K562 (cell line): Measurements from ENCODE around the gene SCRN2. TPM values are rescaled to one million over a fixed set of nuclear protein-coding genes. Genes with fewer than 3 reads are reported as not detected.
A peak's percentile ranks its signal among the peaks of the same experiment; 100 is the strongest.

Experiments
- BHLHE40 ChIP-seq: IDR thresholded peaks from 2 replicates; pipeline ENCODE4 v1.6.1; 2011; ENCODE audit warnings: low read length, improper control_type of control experiment
- BRF1 ChIP-seq: IDR thresholded peaks from 3 replicates; pipeline ENCODE4 v1.6.1; 2011; ENCODE audit warnings: borderline replicate concordance, mild to moderate bottlenecking; ENCODE audit not compliant: insufficient read length; ENCODE audit errors: extremely low read depth
- C11orf30 ChIP-seq: fragments of 450-650 bp; IDR thresholded peaks from 2 replicates; pipeline ENCODE4 v1.6.1; 2016; ENCODE audit warnings: low read depth, mild to moderate bottlenecking
- DPF2 ChIP-seq: fragments of 450-650 bp; IDR thresholded peaks from 2 replicates; pipeline ENCODE4 v1.6.1; 2016
- EHMT2 ChIP-seq: fragments of 450-650 bp; IDR thresholded peaks from 2 replicates; pipeline ENCODE4 v1.6.1; 2018; ENCODE audit warnings: antibody characterized with exemption
- EP300 ChIP-seq: IDR thresholded peaks from 2 replicates; pipeline ENCODE4 v1.6.1; 2012; ENCODE audit warnings: low read length, improper control_type of control experiment
- FOSL1 ChIP-seq: fragments of 200-800 bp; sonication (Bioruptor generic); conservative IDR thresholded peaks from 2 replicates; pipeline ENCODE4 v1.6.1; 2016; ENCODE audit warnings: missing genetic modification characterization, missing compliant biosample characterization
- GMEB1 ChIP-seq: fragments of 250-450 bp; sonication (Bioruptor Pico); IDR thresholded peaks from 2 replicates; pipeline ENCODE4 v1.4.0; 2020; ENCODE audit warnings: mild to moderate bottlenecking
- HLTF ChIP-seq: fragments of 450-650 bp; IDR thresholded peaks from 2 replicates; pipeline ENCODE4 v1.6.1; 2016
- JUND ChIP-seq, 2 experiments: IDR thresholded peaks; 2 replicates in 1 of 2; 3 replicates in 1 of 2; pipeline ENCODE4 v1.6.1; 2011; ENCODE audit warnings: borderline replicate concordance in 2 of 2, low read depth in 2 of 2, low read length in 2 of 2, improper control_type of control experiment in 1 of 2, missing biosample characterization in 1 of 2, missing genetic modification characterization in 1 of 2, missing genetic modification reagents in 1 of 2
- KDM5B ChIP-seq: fragments of 200-600 bp; sonication (generic); IDR thresholded peaks from 2 replicates; pipeline ENCODE4 v1.6.1; 2012; ENCODE audit warnings: low read depth, mild to moderate bottlenecking, moderate library complexity, low read length, control low read depth, inconsistent platforms; ENCODE audit not compliant: insufficient replicate concordance
- MAFF ChIP-seq: IDR thresholded peaks from 2 replicates; pipeline ENCODE4 v1.6.1; 2012; ENCODE audit warnings: low read length, improper control_type of control experiment
- MCM2 ChIP-seq: fragments of 450-650 bp; IDR thresholded peaks from 2 replicates; pipeline ENCODE4 v1.6.1; 2017; ENCODE audit warnings: low read depth, mild to moderate bottlenecking
- MTF1 ChIP-seq: fragments of 250-450 bp; sonication (Bioruptor Pico); IDR thresholded peaks from 2 replicates; pipeline ENCODE4 v1.9.0; 2021; ENCODE audit warnings: moderate library complexity, mild to moderate bottlenecking, inconsistent platforms, borderline replicate concordance
- NR3C1 ChIP-seq: sonication (generic); formaldehyde crosslinking; IDR thresholded peaks from 2 replicates; pipeline ENCODE4 v1.8.1; 2022; ENCODE audit warnings: missing genetic modification reagents
- PHB2 ChIP-seq: fragments of 450-650 bp; IDR thresholded peaks from 2 replicates; pipeline ENCODE4 v1.6.1; 2017; ENCODE audit warnings: low read depth
- SMAD2 ChIP-seq: fragments of 150-350 bp; IDR thresholded peaks from 2 replicates; pipeline ENCODE4 v1.6.1; 2014; ENCODE audit warnings: low read depth, mild to moderate bottlenecking, low read length
- SMAD4 ChIP-seq: fragments of 250-450 bp; sonication (Bioruptor Pico); conservative IDR thresholded peaks from 2 replicates; pipeline ENCODE4 v1.8.0; 2021; ENCODE audit warnings: inconsistent platforms, mild to moderate bottlenecking, moderate library complexity
- TAL1 ChIP-seq: fragments of 450-650 bp; IDR thresholded peaks from 2 replicates; pipeline ENCODE4 v1.6.1; 2016; ENCODE audit warnings: mild to moderate bottlenecking
- TEAD2 ChIP-seq: fragments of 450-650 bp; IDR thresholded peaks from 2 replicates; pipeline ENCODE4 v1.6.1; 2016; ENCODE audit warnings: missing genetic modification characterization, control low read depth, missing compliant biosample characterization
- TFE3 ChIP-seq: fragments of 450-650 bp; formaldehyde crosslinking; IDR thresholded peaks from 2 replicates; pipeline ENCODE4 v1.4.0; 2020; ENCODE audit warnings: mild to moderate bottlenecking, mixed read lengths
- TRIM24 ChIP-seq, 2 experiments: fragments of 450-650 bp; IDR thresholded peaks; 2 replicates each; pipeline ENCODE4 v1.6.1; 2016
- ZC3H4 ChIP-seq: sonication (generic); formaldehyde crosslinking; IDR thresholded peaks from 2 replicates; pipeline ENCODE4 v1.9.0; 2021; ENCODE audit warnings: missing genetic modification reagents, borderline replicate concordance
- ZNF140 ChIP-seq: fragments of 250-450 bp; sonication (Bioruptor Pico); IDR thresholded peaks from 2 replicates; pipeline ENCODE4 v1.8.0; 2021; ENCODE audit warnings: moderate library complexity, mild to moderate bottlenecking, inconsistent platforms
- ZNF23 ChIP-seq: fragments of 250-450 bp; sonication (Bioruptor Pico); IDR thresholded peaks from 2 replicates; pipeline ENCODE4 v1.4.0; 2020; ENCODE audit warnings: mild to moderate bottlenecking
- ZNF324 ChIP-seq: fragments of 250-450 bp; sonication (Bioruptor Pico); IDR thresholded peaks from 2 replicates; pipeline ENCODE4 v1.4.0; 2020; ENCODE audit warnings: mild to moderate bottlenecking
- polyA plus RNA-seq, 8 experiments: library from polyadenylated mRNA; depleted of rRNA in 4 of 8; stranded (reverse) in 5 of 8; unstranded in 3 of 8; fragments of >200 nt; fragmentation: Nextera tagmentation in 2 of 8; fragmentation: Illumina TruSeq in 1 of 8; extraction: Ambion mirVana in 2 of 8; extraction: Trizol in 1 of 8; gene quantifications; 2 replicates each; pipeline versions ENCODE4 v1.2.1 to v1.2.3, GENCODE V29; 2011 to 2014; ENCODE audit warnings: inconsistent platforms in 1 of 8, missing spikeins in 1 of 8
- total RNA-seq, 7 experiments: library from RNA; depleted of rRNA in 6 of 7; stranded (reverse); fragments of >200 nt in 6 of 7; fragmentation: Illumina TruSeq in 2 of 7; extraction: Trizol in 2 of 7; gene quantifications; 2 replicates each; pipeline versions ENCODE4 v1.2.1 to v1.2.3, GENCODE V29; 2011 to 2021; ENCODE audit warnings: low replicate concordance in 1 of 7
- TF ChIP-seq, protein P1 (sequence below): fragments of 250-450 bp; sonication (Bioruptor Pico); IDR thresholded peaks from 2 replicates; pipeline ENCODE4 v1.6.1; 2021; ENCODE audit warnings: mild to moderate bottlenecking

Gene SCRN2
- total and polyA plus RNA-seq, 9 of the 15 experiments (the other 6 are each of a cell fraction or from before 2014, with no cell fraction given): 0.25 to 32.9 (median 13.6) TPM

DNA sequence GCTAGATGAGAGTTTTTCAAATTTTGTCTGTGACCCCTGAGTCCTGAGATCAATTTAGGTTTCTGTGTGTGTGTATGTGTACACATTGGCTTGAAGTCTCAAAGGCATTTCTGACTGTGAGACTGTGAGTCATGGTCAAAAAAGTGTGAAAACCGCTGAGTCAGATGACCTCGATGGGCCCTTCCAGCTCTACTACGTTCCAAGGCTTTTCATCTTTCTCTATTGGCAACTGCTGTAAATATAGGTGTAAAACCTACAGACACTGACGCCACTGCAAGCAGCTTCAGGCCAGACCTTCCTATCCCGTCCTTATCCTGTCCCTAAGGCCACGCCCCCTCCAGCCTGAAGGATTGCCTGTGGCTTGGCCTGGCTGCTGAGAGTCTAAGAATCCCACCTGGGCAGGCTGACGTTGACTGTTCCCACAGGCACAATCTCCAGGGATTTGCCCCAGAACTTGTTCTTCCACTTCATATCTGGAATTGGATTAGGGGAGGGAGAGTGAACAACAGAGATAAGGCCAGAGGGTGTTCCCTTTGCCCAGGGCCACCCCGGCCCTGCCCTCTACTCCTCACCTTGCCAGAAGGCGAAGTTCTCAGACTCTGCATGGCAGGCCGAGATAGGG is 30.8 kb downstream of the SCRN2 start (continued):
- TF ChIP-seq FOSL1 (tag) (peak; percentile 84), ZNF140 (no peak), SMAD2 (no peak), EP300 (peak; percentile 50; the same call in 1 of the 2 replicates), ZNF324 (no peak), ZC3H4 (CRISPR knock-in tag) (no peak), NR3C1 (no peak), TEAD2 (no peak), HLTF (no peak), C11orf30 (peak; percentile 99), BHLHE40 (no peak), ZNF23 (no peak), DPF2 (peak; percentile 81), TAL1 (peak; percentile 55), MTF1 (no peak), KDM5B (no peak), GMEB1 (no peak), TFE3 (CRISPR knock-in tag) (no peak), MCM2 (no peak), BRF1 (no peak), EHMT2 (peak; percentile 24; the same call in 1 of the 2 replicates), PHB2 (no peak), TRIM24 (IDR thresholded peaks at IDR 0.05) (no peak), MAFF (peak; percentile 94), SMAD4 (CRISPR knock-in tag) (no peak), JUND (IDR thresholded peaks at IDR 0.05; ENCODE audit: borderline replicate concordance, low read depth, low read length) (peak; percentile 73; the same call in 1 of the 2 replicates), JUND (tag; IDR thresholded peaks at IDR 0.05; ENCODE audit: borderline replicate concordance, low read depth, low read length) (peak; percentile 62; the same call in 2 of the 3 replicates)
- TF ChIP-seq, protein P1, sequence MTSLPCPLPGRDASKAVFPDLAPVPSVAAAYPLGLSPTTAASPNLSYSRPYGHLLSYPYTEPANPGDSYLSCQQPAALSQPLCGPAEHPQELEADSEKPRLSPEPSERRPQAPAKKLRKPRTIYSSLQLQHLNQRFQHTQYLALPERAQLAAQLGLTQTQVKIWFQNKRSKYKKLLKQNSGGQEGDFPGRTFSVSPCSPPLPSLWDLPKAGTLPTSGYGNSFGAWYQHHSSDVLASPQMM (CRISPR knock-in tag): no peak
